GM19372 (cell line): ENCODE data around the gene HSF5.
"Not testable (repeated sequence)": the region's sequence is repeated elsewhere in the genome, so short reads cannot be mapped to it uniquely, and the experiment has no call there.

Experiments
- ATAC-seq: cut with Tn5 transposase; IDR thresholded peaks from one replicate; pipeline ENCODE4 v1.9.1; 2021; ENCODE audit warnings: mild to moderate bottlenecking, low read depth, moderate library complexity; ENCODE audit not compliant: unreplicated experiment

The HSF5 gene

GRCh38 chr17:58416937-58417299 lies 71.3 kb downstream of the HSF5 start:
- ATAC-seq, result no peak

DNA sequence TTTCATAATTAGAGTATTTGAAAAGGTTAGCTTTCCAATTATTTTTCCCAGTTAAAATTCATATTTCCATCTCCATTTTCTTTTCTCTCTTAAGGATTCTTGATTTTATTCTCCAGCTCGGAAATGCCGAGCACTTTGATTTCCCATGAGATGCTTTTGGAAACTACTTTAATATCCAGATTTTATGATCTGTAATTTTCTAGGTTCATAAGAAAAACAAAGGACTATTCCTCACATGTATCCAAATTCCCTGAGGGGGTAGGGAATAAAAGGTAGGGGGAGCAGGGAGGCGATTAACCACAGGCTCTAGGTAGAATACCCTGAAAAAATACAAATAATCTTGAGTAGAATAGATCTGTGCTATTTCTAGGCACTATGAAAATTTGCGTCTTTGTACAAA lies 71.8 kb downstream of the HSF5 start:
- no peak for ATAC-seq

GRCh38 chr17:58415371-58416055 lies 72.7 kb downstream of the HSF5 start:
- no peak for ATAC-seq

DNA sequence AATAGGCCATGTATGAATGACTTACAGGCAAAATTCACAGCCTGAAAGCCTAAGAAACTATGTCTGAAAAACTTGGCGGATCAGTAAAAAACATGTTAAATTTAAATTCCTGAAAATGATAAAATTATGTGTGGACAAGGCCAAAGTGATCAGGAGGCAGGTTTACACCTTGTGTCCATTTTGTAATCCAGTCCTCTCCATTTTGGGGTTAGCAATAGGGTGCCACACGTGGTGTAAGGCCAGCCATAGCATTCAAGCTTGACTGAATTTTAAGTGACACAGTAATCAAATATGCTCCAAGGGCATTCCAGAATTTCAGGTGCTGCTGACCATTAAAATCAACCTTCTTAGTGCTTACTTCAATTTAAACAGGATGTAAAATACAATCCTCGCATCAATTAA lies 73.6 kb downstream of the HSF5 start:
- ATAC-seq, result no peak

GRCh38 chr17:58413684-58414083 lies 74.5 kb downstream of the HSF5 start:
- no peak for ATAC-seq

DNA sequence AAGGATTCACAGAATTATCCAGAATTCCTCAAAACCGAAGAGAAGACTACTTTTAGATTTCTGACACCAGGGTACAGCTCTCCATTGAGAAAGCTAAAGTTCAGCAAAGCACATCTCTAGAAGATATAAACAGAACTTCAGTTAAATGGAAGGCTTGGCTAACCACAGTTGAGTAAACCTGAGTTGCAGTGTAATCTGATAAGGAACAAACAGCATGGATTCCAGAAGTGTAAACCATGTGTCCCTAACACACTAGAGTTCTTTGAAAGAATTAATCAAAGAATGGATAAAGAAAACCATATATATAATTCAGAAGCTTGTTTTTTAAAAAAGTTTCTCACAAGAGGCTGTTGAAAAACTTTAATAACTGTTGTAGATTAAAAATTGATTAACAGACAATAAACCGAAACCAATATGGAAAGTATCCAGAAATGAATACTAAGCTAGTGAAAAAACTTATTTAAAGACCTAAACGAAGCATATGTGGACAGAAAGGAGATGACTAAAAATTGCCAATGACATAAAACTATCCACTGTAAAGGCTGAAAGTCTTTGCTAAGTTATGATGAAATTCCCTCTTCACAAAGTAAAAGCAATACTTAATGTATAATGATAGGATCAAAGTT lies 75.1 kb downstream of the HSF5 start:
- no peak for ATAC-seq

DNA sequence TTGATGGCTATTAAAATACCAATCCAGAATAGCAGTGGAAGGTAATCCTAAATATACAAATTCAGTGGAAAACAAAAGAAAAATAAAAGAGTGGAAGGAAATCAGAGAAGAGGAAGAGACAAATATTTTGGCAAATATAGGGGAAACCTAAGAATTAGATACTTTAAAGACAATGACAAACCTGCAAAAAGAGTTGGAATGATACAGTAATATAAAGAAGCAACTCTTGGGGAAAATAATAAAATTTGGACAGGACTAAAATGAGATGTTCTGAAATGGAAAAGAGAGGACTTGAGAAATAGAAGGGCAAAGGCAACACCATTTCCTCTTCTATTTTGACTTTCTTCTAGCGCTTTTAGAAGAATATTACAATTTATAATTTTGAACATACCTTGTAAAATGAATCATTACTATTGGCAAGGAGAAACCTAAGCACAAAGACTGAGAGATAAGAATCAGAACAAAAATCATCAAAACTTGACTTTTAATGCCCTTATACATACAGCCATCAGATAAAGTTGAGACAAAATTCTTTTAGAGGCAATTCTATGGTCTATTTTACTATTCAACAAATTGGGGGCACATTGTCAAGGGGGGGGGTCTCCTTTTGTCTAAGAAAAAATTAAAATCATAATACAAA lies 76.0 kb downstream of the HSF5 start:
- no peak for ATAC-seq

DNA sequence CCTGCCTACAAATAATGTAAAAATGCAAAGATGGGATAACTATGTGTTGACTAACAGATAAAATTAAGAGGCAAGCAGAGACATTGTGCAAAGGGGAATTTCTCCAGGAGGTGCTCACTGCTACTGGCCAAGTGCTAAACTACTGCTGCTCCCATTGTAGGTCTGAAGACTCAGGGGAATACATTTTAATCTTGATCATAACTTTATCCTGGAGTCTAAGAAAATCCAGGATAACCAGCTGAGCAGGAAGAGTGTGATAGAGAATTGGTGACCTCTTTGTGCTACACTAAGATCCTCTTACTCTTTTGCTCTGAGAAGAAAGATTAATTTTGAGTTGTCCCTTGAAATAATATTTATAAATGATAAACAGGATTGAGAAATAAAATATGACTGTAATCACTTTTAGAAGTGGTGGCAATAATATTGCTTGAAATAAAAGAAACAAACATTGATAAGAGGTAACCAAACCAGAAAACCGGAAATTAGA lies 76.8 kb downstream of the HSF5 start:
- ATAC-seq, result no peak

GRCh38 chr17:58410714-58411407 lies 77.3 kb downstream of the HSF5 start:
- ATAC-seq, result no peak

DNA sequence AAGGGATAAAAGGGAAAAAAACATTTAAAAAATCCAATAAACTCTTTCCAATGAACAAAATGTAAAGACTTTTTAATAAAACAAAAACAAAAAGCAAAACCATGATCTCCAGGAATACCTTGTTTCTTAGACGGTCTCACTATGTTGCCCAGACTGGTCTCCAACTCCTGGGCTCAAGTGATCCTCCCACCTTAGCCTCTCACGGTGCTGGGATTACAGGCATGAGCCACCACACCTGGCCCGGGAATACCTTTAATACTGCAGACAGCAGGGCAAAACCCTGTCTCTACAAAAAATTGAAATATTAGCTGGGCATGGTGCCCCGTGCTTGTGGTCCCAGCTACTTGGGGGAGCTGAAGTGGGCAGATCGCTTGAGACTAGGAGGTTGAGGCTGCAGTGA lies 78.8 kb downstream of the HSF5 start:
- no peak for ATAC-seq

GRCh38 chr17:58403311-58403710 lies 84.9 kb downstream of the HSF5 start:
- no peak for ATAC-seq

- no peak for ATAC-seq
Measured at GRCh38 chr17:58402679-58403078, 85.5 kb downstream of the HSF5 start.

DNA sequence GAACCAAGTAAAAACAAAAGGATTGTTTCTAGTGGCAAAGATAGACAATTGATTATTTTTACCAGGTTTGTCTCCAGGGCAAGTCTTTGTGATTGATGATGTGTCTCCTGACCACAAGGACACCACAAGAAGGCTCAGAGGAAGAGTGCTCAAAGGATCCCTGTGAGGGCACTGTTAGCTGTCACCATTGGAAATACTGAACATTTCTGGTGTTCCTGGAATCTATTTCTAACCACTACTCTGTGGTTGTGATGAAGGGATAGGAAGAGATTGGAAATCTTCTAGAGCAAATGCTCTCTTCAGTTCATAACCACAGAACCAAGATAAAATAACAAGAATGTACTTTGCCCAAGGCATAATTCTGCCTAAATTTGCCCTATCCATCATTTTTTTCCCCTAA lies 86.2 kb downstream of the HSF5 start:
- ATAC-seq, result no peak

- ATAC-seq, result no peak
Measured at GRCh38 chr17:58401287-58401686, 86.9 kb downstream of the HSF5 start.

- no peak for ATAC-seq
Measured at GRCh38 chr17:58400826-58401225, 87.4 kb downstream of the HSF5 start.

DNA sequence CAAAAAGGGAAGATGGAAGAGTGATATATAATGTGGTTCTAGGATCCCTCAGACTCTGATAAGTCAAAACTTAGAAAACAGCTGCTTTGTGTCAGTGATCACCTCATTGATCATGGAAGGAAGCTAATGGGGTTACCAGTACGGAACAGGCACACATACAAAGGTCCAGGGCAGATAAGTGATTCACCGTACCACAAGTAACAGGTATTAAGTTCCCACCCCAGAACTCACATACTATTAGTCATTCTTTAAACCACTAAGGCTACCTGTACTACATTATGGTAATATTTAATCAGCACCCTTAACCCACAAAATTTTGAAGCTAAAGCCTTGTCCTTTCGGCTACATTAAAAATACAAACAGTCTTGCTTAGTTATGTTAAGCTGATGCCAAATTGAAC lies 88.2 kb downstream of the HSF5 start:
- no peak for ATAC-seq

DNA sequence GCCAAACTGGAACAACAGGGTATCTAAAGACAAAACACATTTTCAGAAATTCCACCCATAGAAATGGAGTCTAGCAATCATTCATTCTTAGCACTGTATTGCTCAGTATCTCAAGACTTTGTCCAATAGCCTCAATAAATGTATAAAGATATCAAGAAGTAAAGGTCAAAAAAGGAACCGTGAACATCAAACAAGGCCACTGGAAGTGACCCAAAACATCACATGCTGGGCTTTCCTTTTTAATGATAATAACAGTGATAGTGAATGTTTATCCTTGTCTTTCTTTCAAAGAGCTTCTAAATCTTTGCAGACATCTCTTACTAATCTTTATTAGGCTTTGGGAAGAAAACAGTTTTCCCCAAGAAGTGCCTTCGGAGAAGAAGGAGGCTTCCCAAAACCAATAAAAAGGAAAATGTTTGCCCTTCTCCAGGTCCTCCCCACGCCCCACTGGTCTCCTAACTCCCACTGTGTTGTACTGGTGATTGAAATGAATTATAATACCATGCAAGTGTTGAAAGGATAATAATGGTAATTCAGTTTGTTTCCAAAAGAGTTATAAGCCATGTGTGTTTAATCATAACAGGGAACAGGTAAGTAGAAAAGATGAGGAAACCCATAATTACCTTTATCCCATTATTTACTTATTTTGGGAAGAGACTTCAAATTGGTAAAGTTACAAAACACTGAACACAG lies 89.5 kb downstream of the HSF5 start:
- no peak for ATAC-seq

GRCh38 chr17:58397421-58397820 lies 90.8 kb downstream of the HSF5 start:
- ATAC-seq, result not testable (repeated sequence)

DNA sequence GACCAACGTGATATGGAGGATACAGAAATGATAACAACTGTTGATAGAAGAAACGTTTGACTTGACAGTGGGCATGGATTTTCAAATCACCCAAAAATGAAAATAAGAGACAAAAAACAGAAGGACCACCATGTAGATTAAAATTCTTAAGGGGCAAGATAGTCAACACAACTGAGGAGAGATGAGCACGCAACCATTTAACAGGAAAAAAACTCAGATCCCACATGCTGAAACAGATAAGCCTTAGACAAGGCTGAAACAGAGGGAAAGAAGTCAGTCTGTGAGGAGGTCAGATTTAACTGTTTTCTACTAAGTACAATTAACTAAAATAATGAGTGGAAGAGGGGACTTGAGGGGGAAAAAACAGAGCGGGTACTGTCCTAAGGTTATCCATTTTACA lies 92.0 kb downstream of the HSF5 start:
- ATAC-seq, result no peak

- no peak for ATAC-seq
Measured at GRCh38 chr17:58394534-58395223, 93.5 kb downstream of the HSF5 start.
